HFFc6 (cell line): ENCODE results near the gene PPP1R27. TPM values are rescaled to one million over a fixed set of nuclear protein-coding genes. Genes with fewer than 3 reads are reported as not detected.

Experiments used
- DNase-seq: peaks from one replicate; pipeline ENCODE4 v3.0.0-alpha.2; 2018
- H3K27ac Mint-ChIP-seq: 2 replicates; pipeline ENCODE4 v1.8.0; 2020; ENCODE audit warnings: mild to moderate bottlenecking, mixed read lengths
- H3K27me3 Mint-ChIP-seq: 2 replicates; pipeline ENCODE4 v1.8.0; 2021; ENCODE audit warnings: mild to moderate bottlenecking, moderate library complexity, mixed read lengths; ENCODE audit not compliant: insufficient read depth
- H3K36me3 Mint-ChIP-seq: 2 replicates; pipeline ENCODE4 v1.8.0; 2021; ENCODE audit warnings: low read depth, mixed read lengths
- H3K4me1 Mint-ChIP-seq: 2 replicates; pipeline ENCODE4 v1.8.0; 2020; ENCODE audit warnings: low read depth, mixed read lengths
- H3K4me3 Mint-ChIP-seq: 2 replicates; pipeline ENCODE4 v1.8.0; 2020; ENCODE audit warnings: mild to moderate bottlenecking, moderate library complexity, mixed read lengths
- H3K9me3 Mint-ChIP-seq: 2 replicates; pipeline ENCODE4 v1.8.0; 2020; ENCODE audit warnings: mild to moderate bottlenecking, mixed read lengths
- total RNA-seq, 6 experiments: library from RNA; stranded (reverse); fragmentation: NEBNext Ultra II Directional; extraction: Animal tissue kit (Norgen Biotek cat#: 25700); gene quantifications; 2 replicates in 1 of 6; 3 replicates in 5 of 6; pipeline ENCODE4 v1.2.3, GENCODE V29; 2021
- TF ChIP-seq, protein P1 (sequence below): fragments of 200-600 bp; sonication (generic); IDR thresholded peaks from 2 replicates; pipeline ENCODE4 v1.5.0; 2021; ENCODE audit warnings: antibody characterized with exemption, mild to moderate bottlenecking

The PPP1R27 gene
- total RNA-seq, 6 experiments from 2014 or later: not detected

DNA sequence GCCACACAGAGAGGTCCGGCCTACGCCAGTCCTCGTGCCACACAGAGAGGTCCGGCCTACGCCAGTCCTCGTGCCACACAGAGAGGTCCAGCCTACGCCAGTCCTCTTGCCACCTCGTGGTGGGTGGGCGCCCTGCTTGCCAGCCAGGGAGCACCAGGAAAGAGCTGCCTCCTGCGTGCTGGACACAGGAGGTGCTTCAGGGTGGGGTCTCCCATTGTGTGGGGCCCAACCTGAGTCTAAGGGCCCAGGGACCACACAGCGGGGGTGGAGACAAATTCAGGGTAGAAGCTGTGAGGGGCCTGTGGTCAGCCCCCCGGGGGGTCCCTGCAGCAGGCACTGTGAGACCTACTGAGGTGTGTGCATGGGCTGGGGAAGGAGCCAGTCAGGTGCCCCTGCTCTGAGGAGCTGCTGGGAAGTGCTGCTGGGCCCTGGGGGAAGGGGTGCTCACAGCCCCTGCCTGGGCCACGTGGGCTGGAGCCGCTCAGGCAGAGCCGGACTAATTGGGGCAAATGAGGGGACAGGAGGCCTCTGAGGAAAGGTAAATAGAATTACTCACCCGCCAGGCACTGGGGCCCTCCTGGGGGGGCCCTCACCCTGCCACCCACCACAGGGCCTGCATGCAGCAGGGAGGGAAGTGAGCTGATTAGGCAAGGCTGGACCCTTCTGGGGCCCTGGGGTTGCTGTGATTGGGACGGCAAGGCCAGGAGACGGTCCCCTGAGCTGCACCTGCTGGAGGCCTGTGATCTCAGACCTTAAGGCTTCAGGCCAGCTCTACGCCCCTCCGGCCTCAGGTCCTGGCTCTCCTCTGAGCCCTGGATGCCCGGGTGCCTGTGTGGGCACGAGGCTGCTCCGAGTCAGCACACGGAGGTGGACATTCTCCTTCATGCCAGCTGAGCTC, 19.9 kb downstream of the PPP1R27 start:
- DNase-seq: no peak
- TF ChIP-seq, protein P1, sequence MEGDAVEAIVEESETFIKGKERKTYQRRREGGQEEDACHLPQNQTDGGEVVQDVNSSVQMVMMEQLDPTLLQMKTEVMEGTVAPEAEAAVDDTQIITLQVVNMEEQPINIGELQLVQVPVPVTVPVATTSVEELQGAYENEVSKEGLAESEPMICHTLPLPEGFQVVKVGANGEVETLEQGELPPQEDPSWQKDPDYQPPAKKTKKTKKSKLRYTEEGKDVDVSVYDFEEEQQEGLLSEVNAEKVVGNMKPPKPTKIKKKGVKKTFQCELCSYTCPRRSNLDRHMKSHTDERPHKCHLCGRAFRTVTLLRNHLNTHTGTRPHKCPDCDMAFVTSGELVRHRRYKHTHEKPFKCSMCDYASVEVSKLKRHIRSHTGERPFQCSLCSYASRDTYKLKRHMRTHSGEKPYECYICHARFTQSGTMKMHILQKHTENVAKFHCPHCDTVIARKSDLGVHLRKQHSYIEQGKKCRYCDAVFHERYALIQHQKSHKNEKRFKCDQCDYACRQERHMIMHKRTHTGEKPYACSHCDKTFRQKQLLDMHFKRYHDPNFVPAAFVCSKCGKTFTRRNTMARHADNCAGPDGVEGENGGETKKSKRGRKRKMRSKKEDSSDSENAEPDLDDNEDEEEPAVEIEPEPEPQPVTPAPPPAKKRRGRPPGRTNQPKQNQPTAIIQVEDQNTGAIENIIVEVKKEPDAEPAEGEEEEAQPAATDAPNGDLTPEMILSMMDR: no peak
- Mint-ChIP-seq H3K4me3 (no peak overlapping the region), H3K4me1 (peaks cover 12% of the 10 kb centered on the region), H3K36me3 (no peaks in the 10 kb centered on the region), H3K27ac (no peak overlapping the region), H3K9me3 (no peaks in the 10 kb centered on the region), H3K27me3 (no peaks in the 10 kb centered on the region; the same call in 1 of the 2 replicates)

DNA sequence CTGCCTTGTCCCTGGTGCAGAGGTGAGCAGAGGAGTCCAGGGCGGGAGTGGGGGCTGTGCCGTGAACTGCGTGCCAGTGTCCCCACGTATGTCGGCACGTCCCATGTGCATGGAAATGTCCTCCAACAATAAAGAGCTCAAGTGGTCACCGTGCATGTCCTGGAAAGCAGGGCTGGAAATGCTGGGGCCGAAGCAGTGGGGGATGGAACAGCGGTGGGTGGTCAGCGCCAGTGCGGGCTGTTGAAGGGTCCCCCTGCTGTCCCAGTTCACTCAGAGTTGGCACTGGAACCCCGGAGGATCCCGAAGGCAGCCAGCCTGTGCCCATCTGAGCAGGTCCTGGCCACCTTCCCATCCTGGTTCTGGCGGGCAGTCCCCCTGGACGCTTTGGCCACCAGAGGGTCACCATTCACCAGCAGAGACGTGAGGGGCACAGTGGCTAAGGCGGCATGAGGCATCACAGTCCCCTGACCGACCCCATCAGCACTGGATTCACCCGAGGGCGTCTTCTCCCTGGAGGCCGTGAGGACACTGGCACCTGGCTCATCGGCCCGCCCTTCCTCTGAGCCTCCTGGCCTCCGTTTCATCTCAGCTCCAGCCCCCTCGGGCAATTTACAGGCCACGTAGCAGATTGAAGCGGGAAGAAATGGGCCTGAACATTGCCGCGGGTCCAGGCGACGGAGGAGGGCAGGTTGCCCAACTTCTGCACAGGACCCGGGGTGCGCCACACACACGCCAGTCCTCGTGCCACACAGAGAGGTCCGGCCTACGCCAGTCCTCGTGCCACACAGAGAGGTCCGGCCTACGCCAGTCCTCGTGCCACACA, 20.8 kb downstream of the PPP1R27 start:
- Mint-ChIP-seq H3K27ac (no peak overlapping the region), H3K4me1 (peaks cover 12% of the 10 kb centered on the region), H3K4me3 (no peak overlapping the region), H3K9me3 (peaks cover 5% of the 10 kb centered on the region; the same call in 1 of the 2 replicates), H3K27me3 (peaks cover 6% of the 10 kb centered on the region), H3K36me3 (no peaks in the 10 kb centered on the region)
- TF ChIP-seq, protein P1: no peak
- DNase-seq: no peak

DNA sequence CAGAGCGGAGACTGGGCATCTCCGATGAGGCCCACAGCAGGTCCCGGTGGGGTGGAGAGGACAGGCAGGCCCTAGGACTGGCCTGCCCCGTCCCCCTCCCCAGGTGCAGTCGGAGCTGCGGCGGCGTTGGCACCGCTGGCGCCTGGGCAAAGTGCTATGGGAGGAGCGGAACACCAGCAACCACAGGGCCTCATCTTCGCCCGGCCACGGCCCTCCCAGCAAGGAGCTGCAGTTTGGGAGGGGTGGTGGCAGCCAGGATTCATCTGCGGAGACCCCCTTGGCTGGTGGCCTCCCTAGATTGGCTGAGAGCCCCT, 21.5 kb downstream of the PPP1R27 start:
- no peak for DNase-seq
- Mint-ChIP-seq H3K9me3 (peaks cover 6% of the 10 kb centered on the region; the same call in 1 of the 2 replicates), H3K27me3 (peaks cover 11% of the 10 kb centered on the region), H3K4me3 (no peak overlapping the region), H3K27ac (no peak overlapping the region), H3K4me1 (peaks cover 12% of the 10 kb centered on the region), H3K36me3 (no peaks in the 10 kb centered on the region)
- TF ChIP-seq, protein P1: no peak

DNA sequence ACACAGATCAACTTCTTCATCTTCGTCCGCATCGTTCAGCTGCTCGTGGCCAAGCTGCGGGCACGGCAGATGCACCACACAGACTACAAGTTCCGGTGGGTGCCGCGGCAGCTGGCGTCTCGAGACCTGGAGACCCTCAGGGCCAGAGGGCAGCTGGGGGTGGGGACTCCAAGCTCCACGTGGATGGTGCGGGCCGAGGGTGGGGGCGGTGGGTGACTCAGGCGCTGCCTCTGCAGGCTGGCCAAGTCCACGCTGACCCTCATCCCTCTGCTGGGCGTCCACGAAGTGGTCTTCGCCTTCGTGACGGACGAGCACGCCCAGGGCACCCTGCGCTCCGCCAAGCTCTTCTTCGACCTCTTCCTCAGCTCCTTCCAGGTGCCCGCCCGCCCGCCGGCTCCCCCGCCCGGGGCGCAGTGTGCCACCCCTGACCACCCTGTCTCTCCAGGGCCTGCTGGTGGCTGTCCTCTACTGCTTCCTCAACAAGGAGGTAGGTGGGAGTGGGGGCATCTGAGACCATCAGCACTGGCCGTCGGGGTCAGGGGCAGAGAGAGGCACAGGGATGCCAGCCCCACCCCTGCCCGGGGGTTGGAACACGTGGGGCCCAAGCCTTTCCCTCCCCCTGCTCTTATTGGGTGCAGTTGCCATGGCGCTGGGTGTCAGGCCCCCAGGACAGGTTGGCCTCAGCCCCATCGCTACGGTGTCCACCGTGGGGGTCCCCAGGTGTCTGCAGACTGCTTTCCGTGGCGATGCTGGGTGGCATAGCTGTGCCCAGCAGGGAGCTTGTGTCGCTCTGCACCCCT, 22.1 kb downstream of the PPP1R27 start:
- TF ChIP-seq, protein P1: no peak
- H3K27ac Mint-ChIP-seq: no peak overlapping the region
- H3K4me1 Mint-ChIP-seq: peaks cover 12% of the 10 kb centered on the region
- H3K4me3 Mint-ChIP-seq: no peak overlapping the region
- H3K27me3 Mint-ChIP-seq: peaks cover 11% of the 10 kb centered on the region
- peaks cover 6% of the 10 kb centered on the region; the same call in 1 of the 2 replicates for H3K9me3 Mint-ChIP-seq
- H3K36me3 Mint-ChIP-seq: no peaks in the 10 kb centered on the region
- DNase-seq: no peak
